ENCODE data around the gene RBM38.
"Not testable (repeated sequence)": the region's sequence is repeated elsewhere in the genome, so short reads cannot be mapped to it uniquely, and the experiment has no call there.

RBM38 gene

GRCh38 chr20:57417830-57418780 lies 26.9 kb downstream of the RBM38 start:
- no peak for DNase-seq (ENCODE audit: low spot score)

- not testable (repeated sequence) for DNase-seq (ENCODE audit: low spot score)
Measured at GRCh38 chr20:57419479-57419878, 28.3 kb downstream of the RBM38 start.

GRCh38 chr20:57420571-57421252 lies 29.5 kb downstream of the RBM38 start:
- DNase-seq (ENCODE audit: low spot score) = no peak

GRCh38 chr20:57421253-57422220 lies 30.3 kb downstream of the RBM38 start:
- no peak for DNase-seq (ENCODE audit: low spot score)

GRCh38 chr20:57422254-57422653 lies 31.1 kb downstream of the RBM38 start:
- DNase-seq (ENCODE audit: low spot score) = no peak

GRCh38 chr20:57425150-57426013 lies 34.2 kb downstream of the RBM38 start:
- no peak for DNase-seq (ENCODE audit: low spot score)

GRCh38 chr20:57426271-57426689 lies 35.1 kb downstream of the RBM38 start:
- DNase-seq (ENCODE audit: low spot score) = no peak

GRCh38 chr20:57426831-57427230 lies 35.6 kb downstream of the RBM38 start:
- no peak for DNase-seq (ENCODE audit: low spot score)

- DNase-seq (ENCODE audit: low spot score) = no peak
Measured at GRCh38 chr20:57428324-57429158, 37.3 kb downstream of the RBM38 start.

- DNase-seq (ENCODE audit: low spot score) = no peak
Measured at GRCh38 chr20:57429159-57429496, 37.9 kb downstream of the RBM38 start.

- DNase-seq (ENCODE audit: low spot score) = no peak
Measured at GRCh38 chr20:57429580-57430200, 38.5 kb downstream of the RBM38 start.

GRCh38 chr20:57430201-57430596 lies 39.0 kb downstream of the RBM38 start:
- not testable (repeated sequence) for DNase-seq (ENCODE audit: low spot score)

- DNase-seq (ENCODE audit: low spot score) = no peak
Measured at GRCh38 chr20:57431539-57431835, 40.3 kb downstream of the RBM38 start.

- no peak for DNase-seq (ENCODE audit: low spot score)
Measured at GRCh38 chr20:57432480-57432861, 41.3 kb downstream of the RBM38 start.

GRCh38 chr20:57432862-57433491 lies 41.8 kb downstream of the RBM38 start:
- peak; percentile 68 for DNase-seq (ENCODE audit: low spot score)

GRCh38 chr20:57433657-57434389 lies 42.6 kb downstream of the RBM38 start:
- DNase-seq (ENCODE audit: low spot score) = no peak

- no peak for DNase-seq (ENCODE audit: low spot score)
Measured at GRCh38 chr20:57434390-57434700, 43.1 kb downstream of the RBM38 start.

GRCh38 chr20:57435105-57435497 lies 43.9 kb downstream of the RBM38 start:
- no peak for DNase-seq (ENCODE audit: low spot score)

Measured in LoVo (cell line).